ENCODE results near the gene ALG1. TPM values are rescaled to one million over a fixed set of nuclear protein-coding genes. Genes with fewer than 3 reads are reported as not detected.

The ALG1 gene
- total RNA-seq (2022; extraction: Qiagen RNA extraction; ENCODE audit: low read depth) = 33.6 to 39.9 TPM (median 38.3 TPM) in 5 replicates

GRCh38 chr16:5071681-5072333 lies at the start of gene ALG1:
Gene ALG1, plus strand, starts transcription at chr16:5071843. Its CDS starts 7 bp downstream, at chr16:5071850.

GRCh38 chr16:5033256-5034166 lies 38.1 kb upstream of the ALG1 start, which contains the start of gene NAGPA:
Gene NAGPA, minus strand, starts transcription at chr16:5033935. Its CDS starts 21 bp downstream, at chr16:5033914.

GRCh38 chr16:5065813-5066212 lies 5.8 kb upstream of the ALG1 start, which contains the start of gene C16orf89:
Gene C16orf89, minus strand, starts transcription at chr16:5065956. Its CDS starts 48 bp downstream, at chr16:5065908.

GRCh38 chr16:5097470-5098220 lies 26.0 kb downstream of the ALG1 start, which contains the start of gene EEF2KMT:
Gene EEF2KMT, minus strand, starts transcription at chr16:5097795. Its CDS starts 56 bp downstream, at chr16:5097739.

Other genes starting within 250 kb of the ALG1 start
- 37.2 to 47.5 TPM (median 43.6 TPM) in 5 replicates for gene GLYR1, start 224.6 kb upstream of the ALG1 start, total RNA-seq (2022; extraction: Qiagen RNA extraction; ENCODE audit: low read depth)
- gene UBN1, start 224.4 kb upstream of the ALG1 start, total RNA-seq (2022; extraction: Qiagen RNA extraction; ENCODE audit: low read depth) = 26.9 to 31.5 TPM (median 30.2 TPM) in 5 replicates
- gene PPL, start 134.7 kb upstream of the ALG1 start, total RNA-seq (2022; extraction: Qiagen RNA extraction; ENCODE audit: low read depth) = 2.5 to 3.0 TPM (median 2.6 TPM) in 5 replicates
- 0.03 to 0.13 TPM (median 0.10 TPM) in 3 of 5 replicates, not detected in the others for gene SEC14L5, start 113.5 kb upstream of the ALG1 start, total RNA-seq (2022; extraction: Qiagen RNA extraction; ENCODE audit: low read depth)
- gene NAGPA, start 37.9 kb upstream of the ALG1 start, total RNA-seq (2022; extraction: Qiagen RNA extraction; ENCODE audit: low read depth) = 15.6 to 19.1 TPM (median 16.9 TPM) in 5 replicates
- not detected in 5 replicates for gene C16orf89, start 5.9 kb upstream of the ALG1 start, total RNA-seq (2022; extraction: Qiagen RNA extraction; ENCODE audit: low read depth)
- gene EEF2KMT, start 26.0 kb downstream of the ALG1 start, total RNA-seq (2022; extraction: Qiagen RNA extraction; ENCODE audit: low read depth) = 24.0 to 29.9 TPM (median 26.4 TPM) in 5 replicates